Stimulated activated naive CD8-positive, alpha-beta T cell treated with anti-CD3 and anti-CD28 coated beads, Interleukin-15, amount 100 ng/mL, for 72 hours (primary cell): ENCODE results near the gene ZNF624.

Experiments
- ATAC-seq: fragments of 150-1000 bp; cut with Tn5 transposase; 2 replicates; pipeline ENCODE4 v1.10.0; 2021; ENCODE audit warnings: mild to moderate bottlenecking, moderate library complexity
- DNase-seq, 2 donors: peaks; one replicate each; pipeline ENCODE4 v3.0.0; 2021 to 2022
- H3K27ac Mint-ChIP-seq, 2 donors: one replicate each; pipeline ENCODE4 v1.8.0; 2022; ENCODE audit warnings: mild to moderate bottlenecking in 2 of 2, mixed read lengths in 2 of 2, moderate library complexity in 2 of 2
- H3K27me3 Mint-ChIP-seq: one replicate; pipeline ENCODE4 v1.8.0; 2022; ENCODE audit warnings: mixed read lengths
- H3K4me1 Mint-ChIP-seq: one replicate; pipeline ENCODE4 v1.8.0; 2022; ENCODE audit warnings: mild to moderate bottlenecking, mixed read lengths
- H3K4me3 Mint-ChIP-seq, 2 donors: one replicate each; pipeline ENCODE4 v1.8.0; 2022; ENCODE audit warnings: mild to moderate bottlenecking in 2 of 2, mixed read lengths in 2 of 2, moderate library complexity in 1 of 2
- H3K9me3 Mint-ChIP-seq, 2 donors: one replicate each; pipeline ENCODE4 v1.8.0; 2022; ENCODE audit warnings: mixed read lengths in 2 of 2

The ZNF624 gene

GRCh38 chr17:16639438-16639837 is 14.2 kb downstream of the ZNF624 start:
- Mint-ChIP-seq H3K4me3 (no peak overlapping the region), H3K27ac (no peak overlapping the region), H3K27me3 (no peaks in the 10 kb centered on the region), H3K9me3 (peaks cover 0 to 10% of the 10 kb centered on the region in 2 donors), H3K4me1 (no peaks in the 10 kb centered on the region)
- no peak for ATAC-seq
- no peak for DNase-seq

- DNase-seq = no peak
- H3K9me3 Mint-ChIP-seq = peaks cover 42 to 56% of the 10 kb centered on the region in 2 donors
- no peak overlapping the region for H3K4me3 Mint-ChIP-seq
- no peak overlapping the region for H3K27ac Mint-ChIP-seq
- H3K4me1 Mint-ChIP-seq = no peaks in the 10 kb centered on the region
- H3K27me3 Mint-ChIP-seq = no peaks in the 10 kb centered on the region
- no peak for ATAC-seq
These were observed 30.4 kb downstream of the ZNF624 start for GRCh38 chr17:16623282-16623681.

GRCh38 chr17:16622540-16623277 is 30.9 kb downstream of the ZNF624 start:
- no peak overlapping the region for H3K4me3 Mint-ChIP-seq
- H3K4me1 Mint-ChIP-seq = no peaks in the 10 kb centered on the region
- ATAC-seq = no peak
- DNase-seq = no peak
- peaks cover 38 to 50% of the 10 kb centered on the region in 2 donors for H3K9me3 Mint-ChIP-seq
- no peaks in the 10 kb centered on the region for H3K27me3 Mint-ChIP-seq
- no peak overlapping the region for H3K27ac Mint-ChIP-seq

DNA sequence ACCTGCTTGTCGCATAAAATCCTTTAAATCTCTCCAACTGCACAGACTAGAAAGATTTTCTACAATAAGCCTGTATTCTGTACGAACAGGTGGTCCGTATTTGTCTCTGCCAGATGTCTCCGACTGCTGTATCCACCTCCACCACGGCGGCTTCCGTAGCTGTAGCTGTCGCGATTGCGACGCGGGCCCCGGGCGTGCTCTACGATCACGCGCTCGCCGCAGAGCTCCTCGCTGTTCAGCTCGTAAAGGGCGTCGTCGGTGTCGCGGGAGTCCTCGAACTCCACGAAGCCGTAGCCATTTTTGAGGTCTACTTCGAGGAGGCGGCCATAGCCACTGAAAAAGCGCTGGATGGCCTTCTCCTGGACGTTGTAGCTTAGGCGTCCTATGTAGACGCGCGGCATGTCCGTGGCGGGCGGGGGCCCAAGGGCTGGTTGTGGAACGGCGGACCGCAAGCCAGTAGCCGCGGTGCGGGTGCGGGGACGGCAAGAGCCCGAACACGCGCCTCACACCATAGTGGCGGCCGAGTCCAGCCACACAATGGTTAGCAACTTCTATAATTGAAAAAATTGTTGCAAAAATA is 36.1 kb downstream of the ZNF624 start:
- Mint-ChIP-seq H3K4me1 (no peaks in the 10 kb centered on the region), H3K27me3 (no peaks in the 10 kb centered on the region), H3K4me3 (no peak overlapping the region), H3K27ac (no peak overlapping the region), H3K9me3 (peaks cover 31 to 62% of the 10 kb centered on the region in 2 donors)
- ATAC-seq (no peak), DNase-seq (no peak)

GRCh38 chr17:16599537-16599936 is 54.1 kb downstream of the ZNF624 start:
- Mint-ChIP-seq H3K27ac (no peak overlapping the region), H3K4me3 (no peak overlapping the region), H3K4me1 (no peaks in the 10 kb centered on the region), H3K27me3 (peaks cover 13% of the 10 kb centered on the region), H3K9me3 (peaks cover 4 to 28% of the 10 kb centered on the region in 2 donors)
- DNase-seq (no peak), ATAC-seq (no peak)

DNA sequence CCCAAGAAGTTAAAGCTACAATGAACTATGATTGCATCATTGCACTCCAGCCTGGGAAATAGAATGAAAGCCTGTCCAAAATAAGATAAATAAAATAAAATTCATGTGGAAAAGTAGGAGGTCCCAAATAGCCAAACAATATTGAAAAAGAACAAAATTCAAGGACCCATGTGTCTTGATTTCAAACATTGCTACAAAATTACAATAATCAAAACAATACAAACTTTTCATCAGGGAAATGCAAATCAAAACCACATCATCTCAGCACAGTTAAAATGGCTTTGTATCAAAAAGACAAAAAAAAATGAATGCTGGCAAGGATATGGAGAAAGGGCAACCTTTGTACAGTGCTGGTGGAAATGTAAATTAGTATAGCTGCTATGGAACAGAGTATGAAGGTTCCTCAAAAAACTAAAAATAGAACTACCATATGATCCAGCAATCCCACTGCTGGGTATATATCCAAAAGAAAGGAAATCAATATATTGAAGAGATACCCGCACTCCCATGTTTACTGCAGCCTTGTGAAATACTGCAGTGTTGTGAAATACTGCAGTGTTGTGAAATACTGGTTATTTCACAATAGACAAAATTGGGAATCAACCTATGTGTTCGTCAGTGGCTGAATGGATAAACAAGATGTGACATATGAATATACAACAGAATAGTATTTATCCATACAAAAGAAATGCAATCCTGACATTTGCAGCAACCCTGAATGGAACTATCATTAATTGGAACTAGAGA is 60.1 kb downstream of the ZNF624 start:
- ATAC-seq (no peak), DNase-seq (no peak)
- Mint-ChIP-seq H3K4me1 (no peaks in the 10 kb centered on the region), H3K27me3 (peaks cover 36% of the 10 kb centered on the region), H3K27ac (no peak overlapping the region), H3K4me3 (no peak overlapping the region), H3K9me3 (no peaks in the 10 kb centered on the region)

- DNase-seq (peak; percentile 92 to 93), ATAC-seq (peak; percentile 90)
- Mint-ChIP-seq H3K4me1 (peaks cover 5% of the 10 kb centered on the region), H3K27ac (no peak overlapping the region), H3K27me3 (peaks cover 60% of the 10 kb centered on the region), H3K9me3 (no peaks in the 10 kb centered on the region), H3K4me3 (peak overlapping the region; percentile 66 to 82)
These were observed 64.3 kb downstream of the ZNF624 start for GRCh38 chr17:16589097-16589969.

GRCh38 chr17:16585796-16586195 is 67.9 kb downstream of the ZNF624 start:
- Mint-ChIP-seq H3K4me1 (peaks cover 24% of the 10 kb centered on the region), H3K9me3 (no peaks in the 10 kb centered on the region), H3K4me3 (no peak overlapping the region), H3K27me3 (peaks cover 54% of the 10 kb centered on the region), H3K27ac (no peak overlapping the region)
- no peak for ATAC-seq
- DNase-seq = no peak

GRCh38 chr17:16584273-16584995 is 69.2 kb downstream of the ZNF624 start:
- Mint-ChIP-seq H3K4me3 (peak overlapping the region; percentile 75 to 92), H3K27ac (peak overlapping the region in 1 of 2 donors; percentile 38), H3K27me3 (peaks cover 54% of the 10 kb centered on the region), H3K4me1 (peaks cover 24% of the 10 kb centered on the region), H3K9me3 (no peaks in the 10 kb centered on the region)
- DNase-seq (peak; percentile 89 to 94), ATAC-seq (peak; percentile 98)

- peak; percentile 16 for ATAC-seq
- no peaks in the 10 kb centered on the region for H3K9me3 Mint-ChIP-seq
- peak overlapping the region; percentile 38 to 86 for H3K27ac Mint-ChIP-seq
These were observed 69.9 kb downstream of the ZNF624 start for GRCh38 chr17:16583781-16584180.

GRCh38 chr17:16573466-16573865 is 80.2 kb downstream of the ZNF624 start:
- no peaks in the 10 kb centered on the region for H3K27me3 Mint-ChIP-seq
- H3K4me1 Mint-ChIP-seq = peaks cover 16% of the 10 kb centered on the region
- no peaks in the 10 kb centered on the region for H3K9me3 Mint-ChIP-seq
- H3K4me3 Mint-ChIP-seq = no peak overlapping the region
- H3K27ac Mint-ChIP-seq = no peak overlapping the region
- ATAC-seq (no peak), DNase-seq (no peak)

More at GRCh38 chr17:16583781-16584180, 69.9 kb downstream of the ZNF624 start:
- Mint-ChIP-seq H3K27me3 (peaks cover 51% of the 10 kb centered on the region), H3K4me1 (peaks cover 24% of the 10 kb centered on the region), H3K4me3 (peak overlapping the region; percentile 75 to 92)
- DNase-seq = no peak
